Vagina (tissue), 2 donors: ENCODE data around the gene NOTCH1.

Experiments used
- POLR2A ChIP-seq, 2 donors: fragments of 450-650 bp; IDR thresholded peaks; one replicate each; pipeline ENCODE4 v1.6.1; 2017; ENCODE audit warnings: antibody characterized with exemption in 2 of 2, mild to moderate bottlenecking in 2 of 2, moderate library complexity in 2 of 2
- POLR2AphosphoS5 ChIP-seq, 2 donors: sonication (generic); formaldehyde crosslinking; IDR thresholded peaks; one replicate each; pipeline ENCODE4 v1.9.0; 2017; ENCODE audit warnings: antibody characterized with exemption in 2 of 2, mild to moderate bottlenecking in 2 of 2, low read depth in 1 of 2; ENCODE audit not compliant: insufficient read depth in 1 of 2
- TF ChIP-seq, protein P1 (sequence below), 3 experiments: fragments of 450-650 bp in 2 of 3; fragments of 200-600 bp in 1 of 3; sonication (generic) in 1 of 3; IDR thresholded peaks; one replicate each; pipeline ENCODE4 v1.5.1; 2017 to 2019; ENCODE audit warnings: antibody characterized with exemption in 3 of 3, mild to moderate bottlenecking in 2 of 3, moderate library complexity in 2 of 3

DNA sequence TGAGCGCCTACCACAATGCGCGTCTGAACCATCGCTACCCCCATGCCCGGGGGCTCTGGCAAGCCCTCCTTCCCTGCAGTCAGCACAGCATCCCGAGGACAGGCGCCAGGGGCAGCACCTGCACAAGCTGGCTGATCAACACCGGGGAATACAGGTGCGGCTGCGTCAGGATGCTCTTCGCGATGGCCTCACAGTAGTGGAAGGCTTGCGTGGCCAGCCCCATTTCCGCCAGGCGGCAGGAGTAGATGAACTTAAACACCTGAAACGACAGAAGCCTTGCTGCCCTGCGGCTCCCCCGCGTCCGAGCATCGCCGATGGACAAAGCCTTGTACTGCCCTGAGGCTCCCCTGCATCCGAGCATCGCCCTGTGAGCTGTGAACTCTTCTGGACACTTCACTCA, 88.5 kb downstream of the NOTCH1 start:
- TF ChIP-seq, protein P1, sequence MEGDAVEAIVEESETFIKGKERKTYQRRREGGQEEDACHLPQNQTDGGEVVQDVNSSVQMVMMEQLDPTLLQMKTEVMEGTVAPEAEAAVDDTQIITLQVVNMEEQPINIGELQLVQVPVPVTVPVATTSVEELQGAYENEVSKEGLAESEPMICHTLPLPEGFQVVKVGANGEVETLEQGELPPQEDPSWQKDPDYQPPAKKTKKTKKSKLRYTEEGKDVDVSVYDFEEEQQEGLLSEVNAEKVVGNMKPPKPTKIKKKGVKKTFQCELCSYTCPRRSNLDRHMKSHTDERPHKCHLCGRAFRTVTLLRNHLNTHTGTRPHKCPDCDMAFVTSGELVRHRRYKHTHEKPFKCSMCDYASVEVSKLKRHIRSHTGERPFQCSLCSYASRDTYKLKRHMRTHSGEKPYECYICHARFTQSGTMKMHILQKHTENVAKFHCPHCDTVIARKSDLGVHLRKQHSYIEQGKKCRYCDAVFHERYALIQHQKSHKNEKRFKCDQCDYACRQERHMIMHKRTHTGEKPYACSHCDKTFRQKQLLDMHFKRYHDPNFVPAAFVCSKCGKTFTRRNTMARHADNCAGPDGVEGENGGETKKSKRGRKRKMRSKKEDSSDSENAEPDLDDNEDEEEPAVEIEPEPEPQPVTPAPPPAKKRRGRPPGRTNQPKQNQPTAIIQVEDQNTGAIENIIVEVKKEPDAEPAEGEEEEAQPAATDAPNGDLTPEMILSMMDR (IDR thresholded peaks at IDR 0.05) = no peak
- no peak for TF ChIP-seq POLR2A (IDR thresholded peaks at IDR 0.05)
- no peak for TF ChIP-seq POLR2AphosphoS5 (IDR thresholded peaks at IDR 0.05; ENCODE audit: insufficient read depth in 1 of 2, low read depth in 1 of 2)
